Effector CD8-positive, alpha-beta T cell (primary cell): ENCODE data around the gene IL4.

ENCODE experiments used
- DNase-seq: peaks from one replicate; lab custom pipeline; 2025; lab: John Stamatoyannopoulos, UW

IL4 gene

DNA sequence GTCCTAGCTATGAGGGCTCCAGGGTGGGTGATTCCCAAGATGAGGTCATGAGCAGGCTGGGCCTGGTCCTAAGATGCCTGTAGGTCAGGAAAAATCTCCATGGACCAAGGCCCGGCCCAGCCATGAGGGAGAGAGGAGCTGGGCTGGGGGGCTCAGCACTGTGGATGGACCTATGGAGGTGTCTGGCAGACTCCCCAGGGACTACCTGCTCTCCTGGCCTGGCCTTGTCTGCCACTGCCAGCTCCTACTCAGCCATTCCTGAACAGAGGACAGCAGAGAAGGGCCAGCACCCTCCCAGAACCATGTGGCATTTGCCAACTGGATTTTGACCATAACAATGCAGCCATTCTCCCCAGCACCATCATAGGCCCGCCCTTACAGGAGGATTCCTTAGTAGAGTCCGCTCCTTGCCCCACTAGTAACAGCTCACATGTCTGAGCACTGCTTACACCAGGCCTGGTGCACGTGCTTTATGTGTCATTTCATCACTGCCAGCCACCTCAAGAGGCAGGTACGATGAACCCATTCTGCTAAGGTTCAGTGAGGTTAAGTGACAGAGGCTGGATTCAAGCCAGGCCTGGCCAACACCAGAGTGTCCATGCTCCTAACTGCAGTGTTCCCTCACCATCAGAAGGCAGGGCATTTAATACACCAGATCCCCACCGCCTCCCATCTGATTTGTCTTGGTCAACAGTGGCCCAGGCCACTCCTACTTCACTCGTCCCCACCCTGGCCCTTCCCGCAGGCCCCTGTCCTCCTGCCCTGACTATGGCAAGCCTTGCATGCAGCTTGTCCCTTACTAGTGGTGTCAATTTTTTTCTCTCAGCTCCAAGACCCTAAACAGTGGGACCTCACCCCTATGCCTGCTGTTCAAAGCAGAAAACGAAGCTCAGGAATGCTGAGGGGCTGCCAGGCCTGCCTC lies 15.1 kb upstream of the IL4 start:
- DNase-seq: no peak

DNA sequence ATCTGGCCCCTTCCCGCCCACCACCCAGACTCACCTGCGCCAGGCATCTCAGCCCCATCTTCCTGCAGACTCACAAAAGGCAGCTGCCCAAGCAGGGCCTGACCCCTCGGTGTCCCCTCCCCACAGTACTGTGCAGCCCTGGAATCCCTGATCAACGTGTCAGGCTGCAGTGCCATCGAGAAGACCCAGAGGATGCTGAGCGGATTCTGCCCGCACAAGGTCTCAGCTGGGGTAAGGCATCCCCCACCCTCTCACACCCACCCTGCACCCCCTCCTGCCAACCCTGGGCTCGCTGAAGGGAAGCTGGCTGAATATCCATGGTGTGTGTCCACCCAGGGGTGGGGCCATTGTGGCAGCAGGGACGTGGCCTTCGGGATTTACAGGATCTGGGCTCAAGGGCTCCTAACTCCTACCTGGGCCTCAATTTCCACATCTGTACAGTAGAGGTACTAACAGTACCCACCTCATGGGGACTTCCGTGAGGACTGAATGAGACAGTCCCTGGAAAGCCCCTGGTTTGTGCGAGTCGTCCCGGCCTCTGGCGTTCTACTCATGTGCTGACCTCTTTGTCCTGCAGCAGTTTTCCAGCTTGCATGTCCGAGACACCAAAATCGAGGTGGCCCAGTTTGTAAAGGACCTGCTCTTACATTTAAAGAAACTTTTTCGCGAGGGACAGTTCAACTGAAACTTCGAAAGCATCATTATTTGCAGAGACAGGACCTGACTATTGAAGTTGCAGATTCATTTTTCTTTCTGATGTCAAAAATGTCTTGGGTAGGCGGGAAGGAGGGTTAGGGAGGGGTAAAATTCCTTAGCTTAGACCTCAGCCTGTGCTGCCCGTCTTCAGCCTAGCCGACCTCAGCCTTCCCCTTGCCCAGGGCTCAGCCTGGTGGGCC lies 13.9 kb upstream of the IL4 start:
- no peak for DNase-seq

DNA sequence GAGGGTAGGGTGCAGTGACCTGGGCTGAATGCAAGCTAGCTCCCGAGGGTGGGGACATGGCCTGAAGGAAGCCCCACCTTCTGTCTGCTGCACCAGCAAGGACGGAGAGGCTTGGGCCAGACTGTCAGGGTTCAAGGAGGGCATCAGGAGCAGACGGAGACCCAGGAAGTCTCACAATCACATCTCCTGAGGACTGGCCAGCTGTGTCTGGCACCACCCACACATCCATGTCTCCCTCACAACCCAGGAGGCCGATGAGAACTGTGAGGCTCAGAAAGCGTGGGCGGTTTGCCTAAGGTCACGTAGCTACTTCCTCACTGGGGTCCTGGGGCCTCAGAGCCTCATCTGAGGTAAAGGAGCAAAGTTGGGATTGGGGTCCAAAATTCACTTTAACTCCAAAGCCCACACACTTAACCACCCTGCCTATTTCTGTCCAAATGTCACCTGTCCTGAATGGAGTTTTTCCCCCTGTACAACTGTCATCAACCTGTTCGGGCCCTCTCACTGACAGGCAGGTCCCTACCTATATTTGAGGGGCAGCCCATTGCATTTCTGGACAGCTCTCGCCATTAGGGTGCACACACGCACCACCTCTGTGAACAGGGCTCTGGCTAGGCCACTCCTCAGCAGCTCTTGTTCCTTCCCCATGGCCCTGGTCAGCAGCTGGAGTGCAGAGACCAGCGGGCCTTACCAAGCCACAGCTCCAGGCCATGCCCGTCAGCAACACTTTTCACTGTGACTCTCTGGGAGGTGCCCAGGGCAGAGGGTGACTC lies 12.4 kb upstream of the IL4 start:
- DNase-seq: no peak

DNA sequence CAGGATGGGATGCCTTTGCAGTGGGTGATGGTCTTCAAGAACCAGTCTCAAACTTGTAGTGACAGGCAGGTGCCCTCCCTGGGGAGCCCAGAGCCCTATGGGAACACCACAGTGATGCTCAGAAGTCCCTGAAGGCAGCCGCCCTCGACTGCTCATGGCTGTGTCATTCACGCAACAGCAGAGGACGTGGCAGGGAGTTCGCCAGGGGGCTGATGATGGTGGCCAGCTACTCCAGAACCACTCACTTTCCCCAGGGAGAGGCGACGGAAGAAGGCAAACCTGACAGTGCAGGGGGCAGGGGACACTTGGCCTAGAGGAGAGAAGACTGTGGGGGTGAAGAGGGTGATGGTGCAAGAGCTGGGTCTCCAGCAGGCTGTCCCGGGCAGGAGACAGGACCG lies 11.8 kb upstream of the IL4 start:
- DNase-seq: no peak

DNA sequence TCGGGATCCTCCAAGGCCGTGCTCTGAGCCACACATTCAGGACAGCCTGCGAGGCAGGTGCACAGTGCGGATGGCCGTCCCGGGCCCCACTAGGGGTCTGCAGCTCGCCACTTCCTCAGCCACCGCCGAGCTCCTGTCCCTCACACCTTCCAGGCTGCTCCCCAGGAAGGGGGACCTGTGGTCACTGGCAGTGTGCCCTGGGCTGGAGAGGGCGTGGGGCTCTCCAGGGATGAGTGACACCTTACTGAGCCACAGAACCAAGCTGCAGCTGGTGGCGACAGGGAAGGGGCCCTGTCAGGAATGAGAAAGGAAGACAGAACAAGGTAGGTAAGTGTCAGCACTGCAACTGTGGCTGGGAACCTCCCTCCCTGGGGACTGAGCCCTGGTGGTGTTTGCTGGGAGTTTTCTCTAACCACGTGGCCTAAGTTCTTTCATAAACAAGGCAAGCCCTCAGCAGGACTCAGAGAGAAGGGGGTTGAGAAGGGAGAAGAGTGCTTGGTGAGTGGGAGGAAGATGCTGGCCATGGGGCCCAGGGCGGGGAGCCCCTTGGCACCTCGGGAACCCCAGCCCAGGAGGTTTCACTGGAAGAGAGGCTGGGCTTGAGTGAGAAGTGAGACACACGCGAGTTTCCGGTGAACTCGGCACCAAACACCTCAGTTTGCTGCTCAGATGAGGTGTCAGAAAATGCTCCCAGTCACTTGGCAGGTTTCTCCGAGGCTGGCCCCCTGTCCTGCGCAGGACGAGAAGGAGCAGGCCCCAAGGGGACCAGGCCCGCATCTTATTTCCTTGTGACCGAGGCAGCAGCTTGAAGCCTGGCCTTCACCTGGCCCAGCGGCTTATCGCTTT lies 10.6 kb upstream of the IL4 start:
- no peak for DNase-seq

DNA sequence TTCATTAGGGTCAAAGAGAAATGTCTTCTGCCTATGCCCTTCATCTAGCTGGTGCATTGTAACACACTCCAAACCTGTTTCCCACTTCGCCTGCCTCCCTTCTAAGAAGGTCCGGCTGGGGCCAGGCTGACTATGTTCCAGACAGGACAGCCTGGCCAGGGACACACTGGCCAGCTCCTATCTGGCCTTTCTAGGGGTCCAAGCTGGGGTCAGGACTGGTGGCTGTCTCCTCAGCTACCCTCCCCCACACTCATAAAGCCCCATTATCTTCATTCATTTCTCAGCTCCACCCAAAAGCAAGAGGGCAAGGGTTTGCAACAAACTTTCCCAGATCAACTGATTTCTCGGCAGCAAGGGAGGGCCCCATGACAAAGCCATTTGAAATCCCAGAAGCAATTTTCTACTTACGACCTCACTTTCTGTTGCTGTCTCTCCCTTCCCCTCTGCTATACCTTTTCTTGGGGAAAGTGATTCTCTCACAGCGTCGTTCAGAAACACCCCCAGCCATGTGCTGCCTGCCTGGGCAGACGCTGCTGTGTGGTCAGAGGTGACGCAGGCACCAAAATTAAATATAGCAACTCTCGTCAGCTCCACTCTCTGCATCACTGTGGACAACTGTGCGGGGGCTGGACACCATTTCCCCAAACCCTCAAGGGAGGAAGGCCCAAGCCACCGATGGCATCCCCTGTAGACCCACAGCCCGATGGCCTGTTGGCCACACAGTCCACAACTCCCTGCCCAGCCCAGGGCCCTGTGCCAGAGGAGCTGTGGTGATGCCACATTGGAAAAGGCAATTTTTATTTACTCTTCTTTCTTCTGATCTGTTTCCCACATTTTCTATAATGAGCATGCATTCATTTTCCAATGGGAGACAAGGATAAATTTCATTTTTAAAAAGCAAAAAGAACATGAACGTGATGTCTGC lies 9.8 kb upstream of the IL4 start:
- DNase-seq: no peak

DNA sequence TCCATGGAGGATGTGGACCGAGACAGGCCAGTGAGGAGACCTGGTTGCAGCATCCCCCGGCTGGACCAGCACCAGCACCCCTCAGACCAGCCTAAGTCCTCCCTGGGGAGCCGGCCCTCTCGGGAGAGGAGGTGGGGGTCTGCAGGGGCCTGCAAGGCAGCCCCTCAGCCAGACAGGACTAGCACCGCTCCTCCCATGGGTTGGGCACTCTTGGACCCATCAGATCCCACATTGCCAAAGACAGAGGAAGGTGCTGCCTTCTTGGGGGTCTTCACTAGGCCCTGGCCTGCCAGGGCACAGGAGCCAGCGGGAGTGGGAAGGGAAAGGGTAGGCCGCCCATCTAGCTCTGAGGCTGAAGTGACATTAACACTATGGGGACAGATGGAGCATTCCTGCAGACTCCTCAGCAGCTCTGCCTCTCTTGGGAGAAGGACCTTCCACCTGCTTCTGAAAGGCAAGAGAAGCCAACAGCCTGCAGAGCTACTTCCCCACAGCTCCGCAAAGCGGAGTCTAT lies 9.0 kb upstream of the IL4 start:
- DNase-seq: no peak

DNA sequence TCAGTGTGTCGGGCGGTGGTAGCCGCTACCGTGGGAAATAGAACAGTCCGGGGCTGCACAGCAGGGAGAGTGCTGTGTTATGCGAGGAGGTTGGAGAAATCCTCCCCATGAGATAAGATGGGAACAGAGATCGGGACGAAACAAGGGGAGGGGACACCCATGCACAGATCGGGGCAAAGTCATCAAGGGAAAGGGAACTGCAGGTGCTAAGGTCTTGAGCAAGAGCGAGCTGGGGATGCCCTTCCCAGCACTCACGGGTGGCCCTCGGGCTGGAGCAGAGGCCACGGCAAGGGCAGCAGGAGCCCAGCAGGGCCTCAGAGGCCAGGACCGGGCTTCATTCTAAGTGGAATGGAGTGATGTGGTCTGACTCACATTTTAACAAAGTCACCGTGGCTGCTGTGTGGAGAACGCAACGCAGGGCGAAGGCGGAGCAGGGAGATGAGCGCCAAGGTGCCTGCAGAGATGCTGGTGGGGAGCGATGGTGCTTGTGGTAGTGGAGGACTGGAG lies 8.2 kb upstream of the IL4 start:
- DNase-seq: no peak

DNA sequence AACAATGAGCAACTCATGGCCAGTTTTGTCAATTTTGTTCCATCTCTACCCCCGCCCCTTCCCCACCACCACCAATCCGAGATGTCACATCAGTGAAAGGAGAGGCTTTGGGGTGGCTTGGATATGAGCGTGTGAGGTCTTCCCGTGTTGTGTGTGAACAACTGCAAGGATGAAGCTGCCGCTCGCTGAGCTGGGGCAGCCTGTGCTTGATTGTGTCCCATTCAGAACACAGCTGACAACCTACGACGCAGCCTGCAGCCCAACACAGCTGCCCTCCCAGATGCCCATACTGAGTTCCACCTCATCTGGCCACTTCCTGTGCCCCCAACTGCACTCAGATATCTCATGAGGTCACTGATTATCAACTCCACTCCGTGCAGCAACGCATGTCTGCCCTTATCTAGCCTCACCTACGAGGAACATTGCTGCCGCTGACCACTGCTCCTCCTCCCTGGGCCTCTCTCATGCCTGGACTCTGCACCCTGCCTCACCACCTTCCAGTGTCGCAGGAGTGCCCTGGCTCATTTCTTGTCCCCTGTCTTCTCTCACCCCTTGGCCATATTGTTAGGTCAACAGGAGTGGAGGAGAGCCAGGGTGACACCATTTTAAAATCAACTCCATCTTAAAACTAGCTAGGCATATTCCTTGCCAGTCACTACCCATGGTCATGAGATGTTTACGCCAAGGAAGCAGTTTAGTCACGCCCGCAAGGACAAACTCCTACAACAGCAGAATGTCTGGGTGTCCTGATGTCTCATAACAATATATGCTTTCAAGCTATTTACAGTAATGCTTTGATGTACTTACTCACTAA lies 7.3 kb upstream of the IL4 start:
- no peak for DNase-seq

DNA sequence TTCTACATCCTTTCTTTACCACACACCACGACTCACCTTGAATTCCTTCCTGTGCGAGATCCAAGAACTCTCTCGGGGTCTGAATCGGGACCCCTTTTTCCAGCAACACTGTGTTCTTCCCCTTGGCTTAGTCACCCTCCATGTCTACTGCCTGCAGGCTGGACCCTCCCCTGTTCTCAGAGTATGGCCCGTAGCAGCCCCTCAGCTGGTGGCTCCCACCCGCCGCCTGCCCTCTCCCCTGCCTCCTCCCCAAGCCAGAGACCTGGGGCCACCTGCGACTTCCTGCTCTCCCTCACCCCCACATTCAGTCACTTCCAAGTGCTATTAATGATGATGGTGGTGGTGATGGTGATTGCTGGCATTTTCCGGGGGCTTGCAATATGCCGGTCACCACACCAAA lies 6.5 kb upstream of the IL4 start:
- DNase-seq: no peak

DNA sequence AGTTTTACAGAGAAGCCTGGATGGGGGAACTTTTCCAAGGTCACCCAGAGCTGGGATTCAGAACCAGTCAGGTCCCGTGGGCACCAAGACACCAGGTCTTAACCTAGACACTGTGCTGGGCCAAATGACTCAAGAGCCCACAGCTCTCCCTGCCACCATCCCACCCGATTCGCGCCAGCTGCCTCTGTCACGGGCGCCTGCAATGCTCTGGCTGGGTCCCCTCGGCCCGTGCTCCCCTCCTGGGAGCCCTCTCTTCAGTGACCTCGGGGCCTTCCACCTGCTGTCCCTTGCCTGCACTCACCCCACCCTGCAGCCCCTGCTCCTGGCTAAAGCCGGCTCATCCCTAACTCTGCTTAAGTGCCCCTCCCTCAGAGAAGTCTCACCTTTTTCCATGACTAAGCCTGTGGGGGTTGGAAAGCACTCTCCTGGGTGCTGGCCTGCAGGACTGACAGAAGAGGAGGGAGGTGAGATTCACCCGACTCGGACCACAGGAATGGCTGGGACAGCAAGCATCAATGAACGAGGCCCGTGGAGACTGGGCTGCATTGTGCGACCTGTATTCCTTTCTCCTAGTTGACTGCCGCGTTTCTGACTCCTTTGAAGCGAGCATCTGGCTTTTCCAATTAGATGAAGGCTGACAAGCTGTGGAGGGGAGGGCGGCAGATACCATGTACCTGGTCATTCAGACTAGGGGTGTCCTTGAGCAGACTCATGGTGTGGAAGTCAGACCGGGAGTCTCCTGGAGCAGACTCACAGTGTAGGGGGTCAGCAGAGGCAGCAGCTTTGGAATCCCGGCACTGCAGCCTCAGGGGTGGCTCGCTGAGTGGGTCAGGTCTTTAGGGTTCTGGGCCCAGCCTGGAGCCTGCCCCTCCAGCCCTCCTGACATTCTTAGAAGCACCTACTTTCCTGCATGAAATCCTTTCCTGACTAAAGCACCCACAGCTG lies 5.8 kb upstream of the IL4 start:
- no peak for DNase-seq

DNA sequence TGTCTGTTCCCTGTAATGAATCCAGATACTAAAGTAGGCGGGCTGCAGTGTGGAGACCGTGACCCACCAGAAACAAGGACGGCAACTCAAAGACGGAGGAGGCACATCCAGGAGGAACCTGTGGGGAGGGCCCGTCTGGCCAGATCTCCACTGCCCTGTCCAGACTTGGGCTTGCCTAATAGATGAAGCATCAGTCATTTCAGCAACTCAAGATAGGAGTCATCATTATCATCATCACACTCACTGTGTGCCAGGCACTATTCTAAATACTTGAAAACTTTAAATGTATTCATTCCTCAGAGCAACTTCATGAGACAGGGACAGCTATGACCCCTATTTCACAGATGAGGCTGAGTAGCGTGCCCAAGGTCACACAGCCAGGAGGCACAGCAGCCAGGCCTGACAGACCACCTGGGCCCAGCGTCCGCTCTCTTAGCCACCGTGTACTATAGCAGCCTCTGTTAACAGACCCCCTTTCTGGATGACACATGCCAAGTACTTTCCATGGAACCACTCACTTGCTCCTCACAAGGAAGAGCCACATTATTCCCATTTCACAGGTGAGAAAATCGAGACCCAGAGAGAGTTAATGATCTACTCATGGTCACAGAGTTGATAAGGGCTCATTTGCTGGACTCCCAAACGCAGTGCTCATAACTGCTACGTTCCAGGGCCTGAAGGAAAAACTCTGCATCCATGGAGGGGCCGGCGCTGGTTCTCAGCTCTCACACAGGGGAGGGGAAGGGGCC lies 4.9 kb upstream of the IL4 start:
- no peak for DNase-seq

DNA sequence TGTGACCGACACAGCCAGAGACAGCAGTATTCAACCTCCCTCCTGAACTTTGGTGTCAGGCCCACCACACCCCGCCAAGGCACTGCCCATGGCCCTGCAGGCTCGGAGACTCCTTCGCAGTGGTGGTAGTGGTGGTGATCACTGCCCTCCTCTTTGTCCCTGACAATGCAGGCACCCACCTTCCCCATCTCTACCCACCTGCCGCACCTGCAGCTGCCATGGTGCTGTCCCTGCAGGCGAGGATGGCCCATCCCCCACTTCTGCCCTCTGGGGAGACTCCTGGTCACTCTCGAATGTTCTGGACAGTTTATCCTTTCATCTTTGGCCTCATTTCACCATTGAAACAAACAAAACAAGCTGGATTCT lies 4.4 kb upstream of the IL4 start:
- DNase-seq: no peak

DNA sequence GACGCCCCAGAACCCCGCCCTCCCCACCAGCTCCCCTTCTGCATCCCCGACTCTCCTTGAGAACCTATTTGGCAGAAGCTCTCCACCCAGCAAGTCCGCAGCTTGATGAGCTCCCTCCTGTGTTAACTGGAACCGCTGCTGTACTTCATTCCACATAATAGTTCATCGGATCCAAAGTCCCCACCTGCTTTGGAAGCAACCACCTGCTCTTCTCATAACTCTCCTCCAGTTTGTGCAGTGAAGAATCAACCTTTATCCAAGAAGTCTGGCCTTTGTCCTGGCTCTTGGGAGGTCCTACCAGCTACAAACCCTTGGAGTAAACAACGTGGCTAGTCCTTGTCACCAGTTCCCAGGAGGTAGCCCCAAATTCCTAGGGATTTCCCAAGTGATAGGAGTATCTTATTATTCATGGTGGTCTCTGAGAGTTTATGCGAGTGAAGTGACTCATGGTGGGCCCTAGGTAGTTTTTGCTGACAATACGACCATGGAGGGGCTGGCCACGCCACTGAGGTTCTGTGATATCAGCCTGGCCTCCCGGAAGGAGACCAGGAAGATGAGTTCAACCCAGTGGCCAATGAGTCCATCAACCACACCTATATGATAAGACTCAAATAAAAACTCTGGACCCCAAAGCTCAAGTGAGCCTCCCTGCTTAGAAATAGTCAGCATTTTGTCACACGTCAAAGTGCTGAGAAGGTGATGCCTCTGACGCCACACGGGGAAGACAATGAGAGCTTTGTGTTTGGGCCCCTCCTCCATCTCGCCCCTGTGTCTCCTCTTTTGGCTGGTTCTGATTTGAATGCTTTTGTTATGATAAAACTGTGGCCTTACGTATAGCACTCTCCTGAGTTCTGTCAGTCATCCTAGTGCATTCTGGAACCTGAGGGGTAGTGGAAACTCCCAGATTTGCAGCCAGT lies 3.6 kb upstream of the IL4 start:
- no peak for DNase-seq

DNA sequence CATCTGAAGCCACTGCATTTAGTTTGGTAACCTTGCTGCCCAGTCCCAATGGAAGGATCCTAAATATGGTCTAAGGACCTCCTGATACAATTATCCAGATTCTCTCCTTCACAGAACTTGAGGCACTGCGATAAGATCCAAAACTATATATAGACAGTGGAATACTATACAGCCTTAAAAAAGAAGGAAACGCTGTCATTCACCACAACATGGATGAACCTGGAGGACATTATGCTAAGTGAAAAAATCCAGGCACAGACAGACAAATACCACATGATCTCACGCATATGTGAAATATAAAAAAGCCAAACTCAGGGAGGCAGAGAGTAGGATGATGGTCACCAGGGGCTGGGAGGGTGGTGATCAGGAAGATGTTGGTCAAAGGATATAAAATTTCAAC lies 2.8 kb upstream of the IL4 start:
- no peak for DNase-seq

DNA sequence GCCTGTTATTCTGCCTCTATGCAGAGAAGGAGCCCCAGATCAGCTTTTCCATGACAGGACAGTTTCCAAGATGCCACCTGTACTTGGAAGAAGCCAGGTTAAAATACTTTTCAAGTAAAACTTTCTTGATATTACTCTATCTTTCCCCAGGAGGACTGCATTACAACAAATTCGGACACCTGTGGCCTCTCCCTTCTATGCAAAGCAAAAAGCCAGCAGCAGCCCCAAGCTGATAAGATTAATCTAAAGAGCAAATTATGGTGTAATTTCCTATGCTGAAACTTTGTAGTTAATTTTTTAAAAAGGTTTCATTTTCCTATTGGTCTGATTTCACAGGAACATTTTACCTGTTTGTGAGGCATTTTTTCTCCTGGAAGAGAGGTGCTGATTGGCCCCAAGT lies 301 bp upstream of the IL4 start:
- no peak for DNase-seq
